HAP-1 (cell line): ENCODE data around the gene UBE2G2.

Experiments used
- DNase-seq, 2 experiments: peaks; one replicate each; pipeline ENCODE4 v3.0.0-alpha.2; 2016 to 2020; ENCODE audit warnings: low spot score in 2 of 2
- H3K27me3 ChIP-seq: fragments of 250-450 bp; sonication (Bioruptor Pico); 2 replicates; pipeline ENCODE4 v1.5.1; 2020; ENCODE audit warnings: low read depth, mild to moderate bottlenecking, moderate library complexity
- H3K36me3 ChIP-seq: fragments of 250-450 bp; sonication (Bioruptor Pico); replicated peaks from 2 replicates; pipeline ENCODE4 v1.5.1; 2020; ENCODE audit warnings: mild to moderate bottlenecking
- H3K4me1 ChIP-seq: fragments of 250-450 bp; sonication (Bioruptor Pico); 2 replicates; pipeline ENCODE4 v1.5.1; 2020; ENCODE audit warnings: mild to moderate bottlenecking
- H3K4me3 ChIP-seq: fragments of 250-450 bp; sonication (Bioruptor Pico); 2 replicates; pipeline ENCODE4 v1.5.1; 2020; ENCODE audit warnings: mild to moderate bottlenecking, moderate library complexity
- H3K9me3 ChIP-seq: fragments of 250-450 bp; sonication (Bioruptor Pico); 2 replicates; pipeline ENCODE4 v1.5.1; 2020; ENCODE audit warnings: mild to moderate bottlenecking, moderate library complexity
- in situ Hi-C: fragments of 300-500 bp; cut with MboI; formaldehyde crosslinking; loops from 3 replicates; pipeline ENCODE4 v1.14.3; 2020; ENCODE audit warnings: low sequenced_read_pairs, inconsistent platforms, mixed read lengths

Gene UBE2G2

DNA sequence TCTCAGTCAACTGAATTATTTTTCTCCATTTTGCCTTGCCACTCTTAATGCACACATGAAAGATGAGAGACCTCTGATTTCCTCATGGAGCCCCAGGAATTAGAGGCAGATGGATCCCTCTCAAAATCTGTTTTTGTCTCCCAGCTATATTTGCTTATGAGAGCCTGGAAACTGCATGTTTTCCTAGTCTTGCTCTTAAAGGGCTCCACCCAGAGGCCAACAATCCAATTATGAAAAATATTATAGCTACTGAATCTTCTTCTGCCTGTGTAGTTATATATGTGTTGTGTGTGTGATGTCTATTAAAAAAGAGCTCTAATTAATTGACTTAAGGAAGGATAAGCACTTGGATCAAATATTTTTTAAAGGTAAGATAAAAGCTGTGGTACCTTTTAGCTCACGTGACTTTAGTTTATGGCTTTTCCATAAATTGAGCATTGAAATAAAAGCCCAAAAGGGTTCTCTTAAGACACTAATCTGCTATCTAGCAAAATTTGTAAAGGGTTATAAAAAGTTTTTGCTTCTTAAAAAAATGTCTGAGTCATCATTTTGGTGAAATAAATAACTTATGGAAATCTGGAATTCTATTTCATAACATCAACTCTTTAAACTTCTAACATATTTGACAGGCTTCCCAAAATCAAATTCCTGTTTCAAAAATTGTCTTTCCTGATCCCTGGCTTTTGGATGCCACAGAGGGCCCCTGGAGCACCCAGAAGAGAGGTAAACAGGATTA lies 59.0 kb downstream of the UBE2G2 start:
- in situ Hi-C loops, result no loop called here
- H3K9me3 ChIP-seq, result no peaks in the 10 kb centered on the region

DNA sequence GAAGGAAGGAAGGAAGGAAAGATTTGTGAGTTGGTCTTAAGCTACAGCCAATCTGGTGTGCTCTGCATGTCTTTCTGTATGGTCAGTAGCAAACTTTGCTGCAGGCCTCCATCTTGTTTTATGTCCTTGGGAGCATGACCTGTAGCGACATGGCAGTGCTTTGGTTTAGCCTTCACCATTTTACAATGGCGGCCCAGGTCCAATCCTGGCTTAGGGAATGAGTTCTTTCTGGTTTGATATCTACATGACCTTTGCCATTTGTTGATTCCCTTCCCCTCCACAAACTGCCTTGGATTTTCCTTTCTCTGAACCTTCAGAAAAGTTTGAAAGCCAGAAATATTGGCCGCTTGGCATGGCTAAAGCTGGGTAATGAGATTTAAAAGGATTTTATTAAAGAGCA lies 59.7 kb downstream of the UBE2G2 start:
- no peak for DNase-seq
- Histone ChIP-seq H3K4me3 (no peak overlapping the region), H3K9me3 (no peaks in the 10 kb centered on the region), H3K36me3 (no peaks in the 10 kb centered on the region), H3K4me1 (no peaks in the 10 kb centered on the region), H3K27me3 (peaks cover 13% of the 10 kb centered on the region; the same call in 1 of the 2 replicates)
- in situ Hi-C loops, result no loop called here

More for the DNA sequence above, 59.0 kb downstream of the UBE2G2 start:
- peaks cover 12% of the 10 kb centered on the region; the same call in 1 of the 2 replicates for H3K27me3 ChIP-seq
- no peaks in the 10 kb centered on the region for H3K36me3 ChIP-seq
- no peak overlapping the region for H3K4me3 ChIP-seq
- H3K4me1 ChIP-seq, result no peaks in the 10 kb centered on the region
- DNase-seq, result no peak

DNA sequence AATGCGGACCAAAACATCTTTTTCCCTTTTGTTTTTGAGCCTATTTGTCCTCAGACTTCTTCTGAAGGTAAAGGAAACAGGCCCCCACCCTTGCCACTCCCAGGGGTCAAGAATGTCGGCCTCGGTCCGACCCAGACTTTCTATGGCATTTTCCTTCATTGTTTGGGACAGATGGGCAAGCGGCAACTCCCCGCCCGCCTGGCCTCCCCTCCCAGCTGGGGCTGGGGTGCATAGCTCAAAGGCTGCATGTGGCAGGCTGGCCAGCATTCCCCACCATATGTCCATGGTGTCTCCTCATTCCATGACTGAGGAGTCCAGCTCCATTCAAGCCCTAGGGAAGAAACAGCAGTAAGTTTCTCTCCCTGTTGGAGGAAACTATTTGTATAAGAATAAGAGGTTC lies 60.9 kb downstream of the UBE2G2 start:
- Histone ChIP-seq H3K4me1 (no peaks in the 10 kb centered on the region), H3K27me3 (peaks cover 13% of the 10 kb centered on the region; the same call in 1 of the 2 replicates), H3K9me3 (no peaks in the 10 kb centered on the region), H3K4me3 (no peak overlapping the region), H3K36me3 (no peaks in the 10 kb centered on the region)
- DNase-seq, result no peak
- in situ Hi-C loops, result no loop called here

DNA sequence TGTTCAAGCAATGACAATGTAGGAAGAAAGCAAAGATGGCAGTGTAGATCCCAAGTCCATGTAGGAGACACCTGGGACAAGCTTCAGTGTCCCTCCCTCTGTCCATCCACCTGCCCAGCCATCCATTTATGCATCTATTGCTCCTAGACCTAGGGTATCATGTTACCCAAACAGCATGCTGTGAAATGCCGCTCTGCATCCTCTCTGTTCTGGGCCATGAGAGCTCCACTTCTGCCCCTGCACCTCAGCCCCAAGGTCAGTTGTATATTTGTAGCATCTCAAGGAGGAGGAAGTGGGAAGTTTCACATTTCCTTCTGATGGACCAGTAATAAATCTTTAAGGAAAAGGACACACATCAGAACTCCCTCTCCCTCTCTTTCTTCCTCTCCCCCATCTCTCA lies 62.3 kb downstream of the UBE2G2 start:
- DNase-seq, result no peak
- no peak overlapping the region for H3K4me3 ChIP-seq
- H3K27me3 ChIP-seq, result peaks cover 12% of the 10 kb centered on the region; the same call in 1 of the 2 replicates
- H3K36me3 ChIP-seq, result no peaks in the 10 kb centered on the region
- H3K4me1 ChIP-seq, result no peaks in the 10 kb centered on the region
- in situ Hi-C loops, result no loop called here
- H3K9me3 ChIP-seq, result no peaks in the 10 kb centered on the region

DNA sequence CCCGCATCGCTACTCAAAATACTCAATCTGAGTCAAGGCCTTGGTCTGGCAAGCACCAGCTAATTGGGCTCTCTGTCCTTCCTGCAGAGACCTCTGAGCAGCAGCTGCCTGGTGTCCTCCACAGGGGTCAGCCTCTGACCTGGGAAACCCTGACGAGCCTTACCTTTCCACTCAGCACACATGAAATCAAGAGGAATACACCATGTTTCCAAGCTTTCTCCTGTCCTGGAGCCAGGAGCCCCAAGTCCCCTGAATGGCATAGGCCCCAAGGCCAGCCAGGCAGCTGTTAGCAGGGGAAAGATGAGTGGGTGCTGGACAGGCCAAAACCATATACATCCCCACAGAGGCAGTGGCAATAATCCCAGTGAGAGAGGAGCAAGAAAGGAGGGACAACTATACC lies 63.0 kb downstream of the UBE2G2 start:
- no peaks in the 10 kb centered on the region for H3K9me3 ChIP-seq
- DNase-seq, result no peak
- H3K4me3 ChIP-seq, result no peak overlapping the region
- no peaks in the 10 kb centered on the region for H3K4me1 ChIP-seq
- no peaks in the 10 kb centered on the region for H3K36me3 ChIP-seq
- in situ Hi-C loops, result no loop called here
- peaks cover 9% of the 10 kb centered on the region; the same call in 1 of the 2 replicates for H3K27me3 ChIP-seq

DNA sequence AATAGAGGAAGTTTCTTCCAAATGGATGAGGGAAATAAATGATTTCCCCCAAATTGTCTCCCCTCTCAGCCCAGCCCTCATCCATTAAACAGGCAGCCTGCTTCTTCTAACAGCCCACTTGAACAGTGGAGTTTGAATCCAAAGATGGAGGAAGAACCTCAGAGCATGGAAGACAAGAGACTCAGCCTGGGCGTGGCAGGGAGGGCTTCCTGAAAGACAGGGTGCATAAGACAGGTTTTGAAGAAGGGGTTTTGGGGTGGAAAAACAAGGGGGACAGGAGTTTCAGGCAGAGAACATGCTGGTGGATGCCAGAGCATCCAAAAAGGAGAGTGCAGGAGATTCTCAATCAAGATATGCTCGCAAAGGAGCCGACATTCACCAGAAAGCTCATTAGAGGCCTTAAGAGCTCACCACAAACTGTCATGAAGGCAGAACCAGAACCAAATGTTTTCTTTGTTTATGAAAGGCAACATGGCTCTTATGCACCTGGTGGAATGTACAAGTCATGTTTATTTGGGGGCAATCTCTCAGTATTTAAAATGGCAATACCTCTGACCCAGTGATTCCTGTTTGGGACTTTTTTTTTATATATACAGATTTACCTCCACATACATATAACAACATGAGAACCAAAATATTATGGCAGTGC lies 63.8 kb downstream of the UBE2G2 start:
- Histone ChIP-seq H3K4me3 (no peak overlapping the region), H3K27me3 (peaks cover 9% of the 10 kb centered on the region; the same call in 1 of the 2 replicates), H3K4me1 (no peaks in the 10 kb centered on the region), H3K9me3 (no peaks in the 10 kb centered on the region), H3K36me3 (no peaks in the 10 kb centered on the region)
- in situ Hi-C loops, result no loop called here
- DNase-seq, result no peak

- Histone ChIP-seq H3K27me3 (peaks cover 9% of the 10 kb centered on the region; the same call in 1 of the 2 replicates), H3K4me1 (no peaks in the 10 kb centered on the region), H3K36me3 (no peaks in the 10 kb centered on the region), H3K9me3 (no peaks in the 10 kb centered on the region), H3K4me3 (no peak overlapping the region)
- in situ Hi-C loops, result no loop called here
- DNase-seq, result no peak
Observed at GRCh38 chr21:44736291-44737004, 65.2 kb downstream of the UBE2G2 start.

DNA sequence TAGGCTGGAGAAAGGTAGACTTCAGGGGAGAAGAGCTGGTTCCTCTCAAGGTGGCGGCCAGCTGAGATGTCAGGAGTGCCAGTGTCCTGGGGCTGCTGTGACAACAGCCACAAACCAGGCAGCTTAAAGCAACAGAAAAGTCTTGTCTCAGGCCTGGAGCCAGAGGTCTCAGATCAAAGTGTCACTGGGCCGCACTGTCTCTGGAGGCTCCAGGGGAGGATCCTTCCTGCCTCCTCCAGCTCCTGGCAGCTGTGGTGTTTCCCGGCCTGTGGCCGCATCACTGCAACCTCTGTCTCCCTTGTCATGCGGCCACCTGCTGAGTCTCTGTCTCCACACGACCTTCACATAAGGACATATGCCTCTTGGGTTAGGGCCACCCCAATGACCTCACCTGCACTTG lies 65.8 kb downstream of the UBE2G2 start:
- Histone ChIP-seq H3K9me3 (no peaks in the 10 kb centered on the region), H3K36me3 (no peaks in the 10 kb centered on the region)
- in situ Hi-C loops, result no loop called here

DNA sequence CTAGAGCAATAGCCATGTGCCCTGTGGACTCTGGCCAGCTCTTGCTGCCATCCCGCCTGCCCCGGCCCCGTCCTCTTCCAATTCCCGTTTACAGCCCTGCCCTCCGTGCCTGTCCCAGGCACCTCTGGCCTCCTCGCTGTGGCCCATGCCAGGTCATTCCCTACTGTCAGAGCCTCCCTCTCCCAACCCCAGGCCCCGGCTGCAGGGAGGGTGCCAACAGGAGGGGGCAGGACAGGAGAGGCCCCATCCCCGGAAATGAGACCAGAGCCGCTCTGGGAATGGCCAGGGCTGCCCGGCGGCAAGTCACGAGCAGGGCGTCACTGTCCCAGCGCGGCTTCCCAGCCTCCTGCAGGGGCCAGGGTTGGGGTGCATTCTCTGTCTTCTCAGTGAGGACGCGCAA lies 66.8 kb downstream of the UBE2G2 start:
- H3K4me3 ChIP-seq, result no peak overlapping the region
- DNase-seq, result no peak
- H3K9me3 ChIP-seq, result no peaks in the 10 kb centered on the region
- no peaks in the 10 kb centered on the region for H3K36me3 ChIP-seq
- H3K27me3 ChIP-seq, result peaks cover 4% of the 10 kb centered on the region; the same call in 1 of the 2 replicates
- in situ Hi-C loops, result no loop called here
- no peaks in the 10 kb centered on the region for H3K4me1 ChIP-seq

More for the DNA sequence above, 65.8 kb downstream of the UBE2G2 start:
- DNase-seq, result no peak
- Histone ChIP-seq H3K4me1 (no peaks in the 10 kb centered on the region), H3K27me3 (peaks cover 9% of the 10 kb centered on the region; the same call in 1 of the 2 replicates), H3K4me3 (no peak overlapping the region)

DNA sequence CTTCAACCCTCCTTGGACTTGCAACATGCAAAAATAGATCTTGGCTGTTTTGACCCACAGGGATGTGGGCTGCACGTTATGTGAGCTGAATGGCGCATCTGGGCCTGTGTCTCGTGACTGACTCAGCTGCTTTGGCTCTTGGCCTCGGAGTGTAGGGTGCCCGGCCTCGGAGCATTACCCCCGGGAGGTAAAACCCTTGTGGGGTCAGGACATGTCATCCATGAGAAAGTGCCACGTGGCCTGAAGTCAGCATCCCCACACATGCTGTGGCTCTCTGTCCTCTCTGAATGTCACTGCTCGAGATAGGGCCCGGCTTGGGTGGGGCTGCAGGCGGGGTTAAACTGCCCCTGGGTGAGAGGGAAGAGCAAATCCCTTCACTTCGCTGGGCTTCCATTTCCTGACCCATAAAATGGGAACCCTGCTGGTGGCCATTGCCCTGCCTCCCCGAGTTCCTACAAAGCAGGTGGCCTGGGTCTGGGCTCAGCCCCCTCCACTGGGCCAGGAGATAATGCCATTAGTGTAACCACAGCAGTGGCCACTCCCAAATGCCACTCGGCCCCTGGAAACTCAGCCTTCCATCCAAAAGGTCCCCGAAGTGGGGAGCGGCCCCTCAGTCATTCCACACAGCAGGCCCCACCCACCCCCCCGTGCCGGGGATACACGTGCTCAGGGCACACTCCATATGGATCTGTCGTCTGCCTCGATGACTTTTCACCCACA lies 67.4 kb downstream of the UBE2G2 start:
- peaks cover 3% of the 10 kb centered on the region; the same call in 1 of the 2 replicates for H3K27me3 ChIP-seq
- no peaks in the 10 kb centered on the region for H3K4me1 ChIP-seq
- H3K9me3 ChIP-seq, result no peaks in the 10 kb centered on the region
- no peaks in the 10 kb centered on the region for H3K36me3 ChIP-seq
- no peak overlapping the region for H3K4me3 ChIP-seq
- DNase-seq, result no peak
- in situ Hi-C loops, result no loop called here

GRCh38 chr21:44732956-44733355 lies 68.7 kb downstream of the UBE2G2 start:
- in situ Hi-C loops, result no loop called here

GRCh38 chr21:44732263-44732662 lies 69.4 kb downstream of the UBE2G2 start:
- DNase-seq, result no peak
- in situ Hi-C loops, result no loop called here
- H3K4me1 ChIP-seq, result no peaks in the 10 kb centered on the region
- no peak overlapping the region for H3K4me3 ChIP-seq
- no peaks in the 10 kb centered on the region for H3K36me3 ChIP-seq
- no peaks in the 10 kb centered on the region for H3K9me3 ChIP-seq
- H3K27me3 ChIP-seq, result no peaks in the 10 kb centered on the region

More at GRCh38 chr21:44732956-44733355, 68.7 kb downstream of the UBE2G2 start:
- Histone ChIP-seq H3K36me3 (no peaks in the 10 kb centered on the region), H3K4me3 (no peak overlapping the region), H3K27me3 (peaks cover 3% of the 10 kb centered on the region; the same call in 1 of the 2 replicates), H3K4me1 (no peaks in the 10 kb centered on the region), H3K9me3 (no peaks in the 10 kb centered on the region)
- DNase-seq, result no peak

DNA sequence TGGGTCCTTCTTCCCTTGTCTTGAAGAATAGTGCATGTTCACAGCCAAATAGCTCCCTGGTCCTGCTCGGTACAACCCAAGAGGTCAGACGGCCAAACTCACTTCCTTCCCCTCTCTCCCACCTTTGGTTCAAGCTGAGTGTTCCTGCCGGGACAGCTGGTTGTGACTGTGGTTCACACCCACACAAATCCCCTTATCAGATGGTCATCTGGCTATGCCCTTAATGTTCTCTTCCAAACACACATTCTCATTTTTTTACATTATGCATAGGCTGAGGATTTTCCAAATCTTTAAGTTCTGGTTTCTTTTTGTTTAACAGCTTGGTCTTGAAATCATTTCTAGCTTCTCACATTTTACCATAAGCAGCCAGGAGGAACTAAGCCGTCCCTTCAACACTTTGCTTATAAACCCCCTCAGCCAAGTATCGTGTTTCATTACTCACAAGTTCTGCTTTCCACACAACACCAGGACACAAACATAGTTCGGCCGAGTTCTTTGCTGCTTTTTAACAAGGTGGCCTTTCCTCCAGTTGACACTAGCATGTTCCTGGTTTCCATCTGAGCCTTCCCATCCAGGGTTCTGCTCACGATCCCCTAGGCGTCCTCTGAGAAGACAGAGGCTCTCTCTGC lies 70.6 kb downstream of the UBE2G2 start:
- H3K27me3 ChIP-seq, result peaks cover under 1% of the 10 kb centered on the region; the same call in 1 of the 2 replicates
- DNase-seq, result no peak
- no peak overlapping the region for H3K4me3 ChIP-seq
- H3K4me1 ChIP-seq, result no peaks in the 10 kb centered on the region
- in situ Hi-C loops, result no loop called here
- no peaks in the 10 kb centered on the region for H3K9me3 ChIP-seq
- no peaks in the 10 kb centered on the region for H3K36me3 ChIP-seq
